SJSA1 (cell line): ENCODE results near the gene MEIOB. TPM values are rescaled to one million over a fixed set of nuclear protein-coding genes. Genes with fewer than 3 reads are reported as not detected.
"Not testable (repeated sequence)": the region's sequence is repeated elsewhere in the genome, so short reads cannot be mapped to it uniquely, and the experiment has no call there.

Source experiments
- DNase-seq, 2 experiments: peaks; one replicate each; pipeline ENCODE4 v3.0.0-alpha.2; 2015 to 2020; ENCODE audit warnings: low spot score in 2 of 2, low read depth in 1 of 2
- H3K27ac ChIP-seq: fragments of 250-450 bp; sonication (Bioruptor Pico); 2 replicates; pipeline ENCODE4 v1.5.1; 2020; ENCODE audit warnings: mild to moderate bottlenecking, moderate library complexity
- H3K27me3 ChIP-seq: fragments of 250-450 bp; sonication (Bioruptor Pico); replicated peaks from 2 replicates; pipeline ENCODE4 v1.5.1; 2020; ENCODE audit warnings: mild to moderate bottlenecking, moderate library complexity
- H3K36me3 ChIP-seq: fragments of 250-450 bp; sonication (Bioruptor Pico); 2 replicates; pipeline ENCODE4 v1.5.1; 2020; ENCODE audit warnings: mild to moderate bottlenecking
- H3K4me1 ChIP-seq: fragments of 250-450 bp; sonication (Bioruptor Pico); replicated peaks from 2 replicates; pipeline ENCODE4 v1.6.1; 2021; ENCODE audit warnings: mild to moderate bottlenecking
- H3K4me3 ChIP-seq: fragments of 250-450 bp; sonication (Bioruptor Pico); 2 replicates; pipeline ENCODE4 v1.5.1; 2020; ENCODE audit warnings: mild to moderate bottlenecking
- H3K9me3 ChIP-seq: fragments of 250-450 bp; sonication (Bioruptor Pico); replicated peaks from 2 replicates; pipeline ENCODE4 v1.5.1; 2020; ENCODE audit warnings: mild to moderate bottlenecking
- total RNA-seq: library from RNA; depleted of rRNA; stranded (reverse); fragments of >200 nt; shearing (Covaris generic); gene quantifications from 2 replicates; pipeline ENCODE4 v1.2.3, GENCODE V29; 2014

Gene MEIOB
- total RNA-seq, 1 experiment from 2014 or later, result not detected

- no peak for DNase-seq
- no peak overlapping the region for H3K27ac ChIP-seq
- peaks cover 69% of the 10 kb centered on the region for H3K27me3 ChIP-seq
- H3K36me3 ChIP-seq, result no peaks in the 10 kb centered on the region
- no peaks in the 10 kb centered on the region for H3K4me1 ChIP-seq
- H3K9me3 ChIP-seq, result no peaks in the 10 kb centered on the region
- no peak overlapping the region for H3K4me3 ChIP-seq
Measured at GRCh38 chr16:1877804-1878203, 5.8 kb upstream of the MEIOB start.

DNA sequence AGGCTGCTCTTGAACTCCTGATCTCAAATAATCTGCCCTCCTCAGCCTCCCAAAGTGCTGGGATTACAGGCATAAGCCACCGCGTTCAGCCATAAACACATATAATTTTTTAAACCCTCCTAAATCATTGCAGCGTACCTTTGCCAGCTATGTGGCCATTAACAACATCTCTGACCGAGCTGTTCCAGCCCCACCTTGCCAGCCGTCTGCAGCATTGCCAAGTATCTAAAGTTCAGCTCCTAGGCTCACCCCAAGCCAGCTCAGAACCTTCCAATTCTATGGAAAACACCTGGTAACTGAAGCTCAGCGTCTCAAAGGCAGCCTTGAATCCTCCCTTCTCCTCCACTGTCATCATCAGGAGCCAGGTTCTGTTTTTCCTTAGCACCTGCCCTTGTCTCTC is 5.1 kb upstream of the MEIOB start:
- Histone ChIP-seq H3K36me3 (no peaks in the 10 kb centered on the region), H3K4me3 (no peak overlapping the region), H3K27me3 (peaks cover 74% of the 10 kb centered on the region), H3K4me1 (no peaks in the 10 kb centered on the region), H3K27ac (no peak overlapping the region), H3K9me3 (0 out of 2 replicates have a peak, but pooled peaks cover 2% of the 10 kb centered on the region)
- DNase-seq, result no peak

DNA sequence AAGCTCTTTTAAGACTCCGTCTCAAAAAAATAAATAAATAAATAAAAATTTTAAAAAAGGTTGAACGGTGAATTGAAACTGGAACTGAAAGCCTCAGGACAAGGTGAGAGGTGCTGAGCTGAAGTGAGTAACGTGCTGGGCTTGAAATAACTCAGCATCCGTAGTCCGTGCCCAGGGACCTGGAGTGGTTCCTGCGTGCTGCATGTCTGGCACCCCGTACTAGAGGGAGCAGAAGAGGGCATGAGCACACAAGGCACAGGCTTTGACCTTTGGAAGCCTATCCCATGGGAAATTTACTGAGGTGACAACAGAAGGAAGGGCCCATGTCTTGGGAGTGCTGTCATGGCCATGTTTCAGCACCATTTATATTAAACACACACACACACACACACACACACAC is 4.5 kb upstream of the MEIOB start:
- Histone ChIP-seq H3K4me3 (no peak overlapping the region), H3K4me1 (no peaks in the 10 kb centered on the region), H3K27me3 (peaks cover 71% of the 10 kb centered on the region), H3K36me3 (no peaks in the 10 kb centered on the region), H3K9me3 (0 out of 2 replicates have a peak, but pooled peaks cover 4% of the 10 kb centered on the region), H3K27ac (no peak overlapping the region)
- DNase-seq, result no peak

DNA sequence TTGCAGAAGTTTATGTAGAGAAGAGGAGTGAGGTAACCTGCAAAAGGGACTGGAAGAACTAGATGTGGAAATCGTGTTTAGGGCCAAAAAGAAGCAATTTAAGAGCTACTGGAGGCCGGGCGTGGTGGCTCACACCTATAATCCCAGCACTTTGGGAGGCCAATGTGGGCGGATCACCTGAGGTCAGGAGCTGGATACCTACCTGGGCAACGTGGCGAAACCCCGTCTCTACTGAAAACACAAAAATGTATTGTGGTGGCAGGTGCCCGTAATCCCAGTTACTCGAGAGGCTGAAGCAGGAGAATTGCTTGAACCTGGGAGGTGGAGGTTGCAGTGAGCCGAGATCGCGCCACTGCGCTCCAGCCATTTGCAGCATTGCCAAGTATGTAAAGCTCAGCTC is 4.1 kb upstream of the MEIOB start:
- DNase-seq, H3K4me1 ChIP-seq, H3K36me3 ChIP-seq, H3K4me3 ChIP-seq, H3K27ac ChIP-seq, H3K9me3 ChIP-seq: not testable (repeated sequence)
- peaks cover 71% of the 10 kb centered on the region for H3K27me3 ChIP-seq

- Histone ChIP-seq H3K36me3 (no peaks in the 10 kb centered on the region), H3K4me1 (peaks cover 9% of the 10 kb centered on the region), H3K9me3 (0 out of 2 replicates have a peak, but pooled peaks cover 4% of the 10 kb centered on the region), H3K4me3 (no peak overlapping the region), H3K27ac (no peak overlapping the region), H3K27me3 (peaks cover 63% of the 10 kb centered on the region)
- DNase-seq, result no peak
Measured at GRCh38 chr16:1874854-1875253, 2.9 kb upstream of the MEIOB start.

DNA sequence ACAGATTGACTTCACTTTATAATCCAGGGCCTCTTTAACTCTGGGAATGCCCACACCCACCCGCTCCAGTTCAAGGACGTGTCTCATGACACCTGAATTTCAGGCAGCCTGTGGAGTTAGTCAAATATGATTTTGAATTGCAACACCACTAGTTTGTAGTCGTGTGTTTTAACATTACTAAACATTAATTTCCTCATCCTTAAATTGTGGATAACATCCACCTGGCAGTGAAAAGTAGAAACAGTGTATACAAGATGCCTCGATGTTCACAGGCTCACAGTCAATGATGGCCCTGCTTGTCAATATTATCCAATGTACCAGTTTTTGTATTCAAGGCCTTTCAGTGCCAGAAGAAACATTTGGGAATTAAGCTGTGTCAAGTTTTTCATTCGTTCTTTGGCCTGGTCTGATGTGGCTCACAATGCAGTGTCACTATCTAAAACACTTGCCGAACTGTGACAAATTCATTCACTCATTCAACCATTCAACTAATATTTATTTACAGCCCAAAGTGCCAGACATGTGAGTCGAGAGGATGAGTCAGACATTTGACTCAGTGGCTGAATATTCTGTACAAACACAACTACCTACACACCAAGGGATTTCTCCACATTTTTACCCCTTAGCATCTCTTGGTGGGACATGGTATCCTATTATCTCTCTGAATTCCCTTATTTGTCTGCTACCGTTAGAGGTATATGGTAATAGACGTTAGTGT is 1.4 kb downstream of the MEIOB start:
- H3K27ac ChIP-seq, result no peak overlapping the region
- DNase-seq, result peak; percentile 48 to 65
- H3K9me3 ChIP-seq, result 0 out of 2 replicates have a peak, but pooled peaks cover 4% of the 10 kb centered on the region
- no peak overlapping the region for H3K4me3 ChIP-seq
- H3K4me1 ChIP-seq, result peaks cover 9% of the 10 kb centered on the region
- peaks cover 41% of the 10 kb centered on the region for H3K27me3 ChIP-seq
- no peaks in the 10 kb centered on the region for H3K36me3 ChIP-seq

DNA sequence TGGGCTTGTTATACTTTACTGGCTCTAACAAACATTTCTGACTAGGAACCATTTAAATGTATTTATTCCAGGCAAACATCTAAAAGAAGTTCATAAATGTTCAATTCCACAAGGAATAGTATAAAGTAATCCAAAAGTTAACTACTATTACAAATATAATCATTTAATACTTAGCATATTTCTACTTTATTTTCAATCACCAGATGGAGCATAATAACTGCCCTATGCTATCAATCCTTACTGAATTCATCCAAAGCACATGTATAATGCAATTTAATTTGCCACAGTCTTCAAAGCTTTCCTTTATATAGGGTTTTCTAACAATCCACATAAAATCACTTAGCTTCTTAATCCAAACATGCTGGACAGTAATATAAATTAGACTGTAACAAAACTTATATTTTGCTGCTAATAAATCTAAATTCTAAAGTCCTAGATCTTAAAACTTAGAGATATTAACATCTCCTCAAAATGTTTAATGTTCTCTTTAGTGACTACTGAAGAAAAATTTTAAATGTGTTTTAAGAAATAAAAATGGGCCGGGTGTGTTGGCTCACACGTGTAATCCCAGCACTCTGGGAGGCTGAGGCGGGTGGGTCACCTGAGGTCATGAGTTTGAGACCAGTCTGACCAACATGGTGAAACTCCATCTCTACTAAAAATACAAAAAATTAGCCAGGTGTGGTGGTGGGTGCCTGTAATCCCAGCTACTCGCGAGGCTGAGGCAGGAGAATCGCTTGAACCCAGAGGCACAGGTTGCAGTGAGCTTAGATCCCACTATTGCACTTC is 5.9 kb downstream of the MEIOB start:
- DNase-seq, result peak in 1 of 2 experiments; percentile 15
- H3K27me3 ChIP-seq, result peaks cover 31% of the 10 kb centered on the region
- H3K4me1 ChIP-seq, result peaks cover 9% of the 10 kb centered on the region
- H3K4me3 ChIP-seq, result no peak overlapping the region
- no peaks in the 10 kb centered on the region for H3K36me3 ChIP-seq
- H3K27ac ChIP-seq, result no peak overlapping the region
- H3K9me3 ChIP-seq, result no peaks in the 10 kb centered on the region

DNA sequence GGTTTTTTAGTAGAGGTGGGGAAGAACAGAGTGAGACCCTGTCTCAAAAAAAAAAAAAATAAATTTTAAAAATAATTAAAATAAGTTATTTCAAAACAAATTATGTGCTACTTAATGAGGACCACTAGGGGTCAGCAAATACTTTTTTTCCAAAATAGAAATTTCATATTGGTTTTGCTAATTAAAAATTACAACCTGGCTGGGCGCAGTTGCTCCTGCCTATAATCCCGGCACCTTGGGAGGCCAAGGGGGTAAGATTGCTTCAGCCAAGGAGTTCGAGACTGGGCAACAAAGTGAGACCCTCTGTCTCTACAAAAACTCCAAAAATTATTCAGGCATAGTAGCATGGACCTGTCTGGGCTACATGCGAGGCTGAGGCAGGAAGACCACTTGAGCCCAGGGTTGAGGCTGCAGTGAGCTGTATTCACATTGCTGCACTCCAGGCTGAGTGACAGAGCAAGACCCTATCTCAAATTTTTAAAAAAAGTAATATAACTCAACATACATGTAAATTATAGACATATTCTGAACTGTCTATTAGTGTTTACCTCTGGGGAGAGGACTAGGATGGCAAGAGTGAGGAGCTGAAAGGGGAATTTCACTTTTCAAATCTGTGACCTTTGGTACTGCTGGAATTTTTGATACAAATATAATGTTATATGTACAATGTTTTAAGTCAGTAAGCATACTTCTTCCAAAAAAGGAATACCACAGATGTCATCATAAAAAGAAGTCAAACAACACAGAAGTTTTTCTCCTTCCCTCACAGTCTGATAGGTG is 8.1 kb downstream of the MEIOB start:
- Histone ChIP-seq H3K9me3 (no peaks in the 10 kb centered on the region), H3K27me3 (peaks cover 53% of the 10 kb centered on the region), H3K4me3 (no peak overlapping the region), H3K27ac (no peak overlapping the region), H3K4me1 (no peaks in the 10 kb centered on the region), H3K36me3 (no peaks in the 10 kb centered on the region)
- peak in 1 of 2 experiments; percentile 28 for DNase-seq

- no peaks in the 10 kb centered on the region for H3K4me1 ChIP-seq
- H3K9me3 ChIP-seq, result no peaks in the 10 kb centered on the region
- no peak overlapping the region for H3K4me3 ChIP-seq
- no peaks in the 10 kb centered on the region for H3K36me3 ChIP-seq
- no peak overlapping the region for H3K27ac ChIP-seq
- peaks cover 68% of the 10 kb centered on the region for H3K27me3 ChIP-seq
- no peak for DNase-seq
Measured at GRCh38 chr16:1862394-1862793, 9.6 kb downstream of the MEIOB start.

- Histone ChIP-seq H3K27ac (no peak overlapping the region), H3K27me3 (peaks cover 69% of the 10 kb centered on the region), H3K4me1 (no peaks in the 10 kb centered on the region), H3K9me3 (no peaks in the 10 kb centered on the region), H3K36me3 (no peaks in the 10 kb centered on the region), H3K4me3 (no peak overlapping the region)
- no peak for DNase-seq
Measured at GRCh38 chr16:1861730-1862129, 10.2 kb downstream of the MEIOB start.

DNA sequence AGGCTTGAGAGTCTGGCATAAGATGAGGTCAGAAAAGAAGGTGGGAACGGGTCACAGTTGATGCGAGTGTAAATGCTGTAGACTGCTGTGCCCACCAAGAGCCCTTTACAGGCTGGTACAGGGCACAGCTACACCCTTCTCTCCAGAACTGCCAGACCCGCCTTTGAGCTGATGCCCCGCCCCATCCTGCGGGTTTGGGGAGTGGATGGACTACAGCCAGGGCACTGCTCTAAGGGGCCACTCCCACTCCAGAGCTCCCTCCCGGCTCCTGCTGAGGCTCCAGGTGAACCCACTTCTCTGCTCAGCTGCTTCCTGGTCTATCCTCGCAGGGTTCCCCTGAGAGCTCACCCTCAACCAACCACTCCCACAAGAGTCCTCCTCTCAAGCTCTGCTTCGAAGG is 12.3 kb downstream of the MEIOB start:
- no peak overlapping the region for H3K27ac ChIP-seq
- peaks cover 71% of the 10 kb centered on the region for H3K27me3 ChIP-seq
- H3K4me1 ChIP-seq, result no peaks in the 10 kb centered on the region
- no peaks in the 10 kb centered on the region for H3K9me3 ChIP-seq
- H3K36me3 ChIP-seq, result no peaks in the 10 kb centered on the region
- DNase-seq, result no peak
- no peak overlapping the region for H3K4me3 ChIP-seq

- no peak for DNase-seq
- no peak overlapping the region for H3K4me3 ChIP-seq
- no peak overlapping the region for H3K27ac ChIP-seq
- H3K27me3 ChIP-seq, result peaks cover 78% of the 10 kb centered on the region
- H3K4me1 ChIP-seq, result no peaks in the 10 kb centered on the region
- no peaks in the 10 kb centered on the region for H3K36me3 ChIP-seq
- no peaks in the 10 kb centered on the region for H3K9me3 ChIP-seq
Measured at GRCh38 chr16:1858189-1858865, 13.6 kb downstream of the MEIOB start.

GRCh38 chr16:1857433-1858097 is 14.4 kb downstream of the MEIOB start:
- peaks cover 86% of the 10 kb centered on the region for H3K27me3 ChIP-seq
- DNase-seq, result no peak

More at GRCh38 chr16:1857433-1858097, 14.4 kb downstream of the MEIOB start:
- H3K36me3 ChIP-seq, result no peaks in the 10 kb centered on the region
- H3K27ac ChIP-seq, result no peak overlapping the region
- H3K4me3 ChIP-seq, result no peak overlapping the region
- no peaks in the 10 kb centered on the region for H3K4me1 ChIP-seq
- H3K9me3 ChIP-seq, result no peaks in the 10 kb centered on the region
